Kidney (tissue), 14 donors: ENCODE measurements around the gene PPOX. TPM values are rescaled to one million over a fixed set of nuclear protein-coding genes. Genes with fewer than 3 reads are reported as not detected.

Experiments used
- DNase-seq, 5 donors: peaks; one replicate each; pipeline ENCODE4 v3.0.0-alpha.2; 2013 to 2020
- FAIRE-seq: peaks from 2 replicates; lab custom pipeline; 2012; peaks lifted over from hg19 to GRCh38; lab: Jason Lieb, UNC
- H3K27ac ChIP-seq, 2 donors: one replicate each; pipeline ENCODE4 v1.7.0; 2013; ENCODE audit warnings: low read depth in 2 of 2, low read length in 2 of 2, inconsistent platforms in 1 of 2
- H3K27me3 ChIP-seq: one replicate; pipeline ENCODE4 v1.7.1; 2013; ENCODE audit warnings: low read length, inconsistent platforms; ENCODE audit not compliant: control insufficient read depth, insufficient read depth
- H3K36me3 ChIP-seq, 3 donors: one replicate each; pipeline versions ENCODE4 v1.7.0 to v1.7.1; 2013; ENCODE audit warnings: low read length in 3 of 3, control low read depth in 1 of 3, inconsistent platforms in 1 of 3; ENCODE audit not compliant: insufficient read depth in 3 of 3, control insufficient read depth in 2 of 3
- H3K4me1 ChIP-seq, 3 donors: one replicate each; pipeline versions ENCODE4 v1.7.0 to v1.7.1; 2013; ENCODE audit warnings: low read length in 3 of 3, inconsistent platforms in 1 of 3, low read depth in 1 of 3; ENCODE audit not compliant: control insufficient read depth in 2 of 3, insufficient read depth in 2 of 3
- H3K4me3 ChIP-seq, 3 donors: one replicate each; pipeline versions ENCODE4 v1.7.0 to v1.8.1; 2013; ENCODE audit warnings: low read length in 3 of 3, control low read depth in 1 of 3, inconsistent platforms in 1 of 3
- H3K9ac ChIP-seq, 3 donors: one replicate each; pipeline versions ENCODE4 v1.7.0 to v1.7.1; 2013; ENCODE audit warnings: low read length in 3 of 3, control low read depth in 1 of 3, inconsistent platforms in 1 of 3
- H3K9me3 ChIP-seq, 3 donors: one replicate each; pipeline versions ENCODE4 v1.7.0 to v1.7.1; 2013; ENCODE audit warnings: low read length in 3 of 3, control low read depth in 1 of 3, inconsistent platforms in 1 of 3; ENCODE audit not compliant: control insufficient read depth in 2 of 3, insufficient read depth in 1 of 3
- CTCF ChIP-seq: IDR thresholded peaks from 3 replicates; pipeline ENCODE4 v1.5.1; 2012; ENCODE audit warnings: mild to moderate bottlenecking, moderate library complexity, borderline replicate concordance; ENCODE audit not compliant: insufficient read depth; ENCODE audit errors: extremely low read depth
- intact Hi-C: fragments of 100-400 bp; cut with DNase I; formaldehyde crosslinking; loops from one replicate; pipeline ENCODE4 v1.11.1; 2022
- polyA plus RNA-seq: library from polyadenylated mRNA; stranded (reverse); fragments of 350-450 nt; fragmentation: Illumina TruSeq; extraction: RNeasy Lipid Tissue Mini Kit (QIAGEN cat#74804); gene quantifications from one replicate; pipeline ENCODE4 v1.2.3, GENCODE V29; 2014; ENCODE audit warnings: low read depth, low replicate concordance; ENCODE audit not compliant: insufficient read depth
- total RNA-seq: library from RNA; stranded (reverse); fragmentation: NEBNext Ultra II Directional; extraction: Animal tissue kit (Norgen Biotek cat#: 25700); gene quantifications from one replicate; pipeline ENCODE4 v1.2.1, GENCODE V29; 2021
- donor health status: control.
- donor health status: control.
- donor health status: control.
- donor health status: control.
- donor health status: control.
- donor health status: DM: yes; HTN: yes; CAD: no.
- donor health status: Normal renal cell carcinoma (clear cell type).

The PPOX gene
- total and polyA plus RNA-seq, 2 donors from 2014 or later: 23.6 to 29.4 TPM

GRCh38 chr1:161197560-161198193 is 31.5 kb downstream of the PPOX start:
- TF ChIP-seq CTCF: no peak
- peaks cover 0 to 27% (median 24%) of the 10 kb centered on the region in 3 donors for H3K4me1 ChIP-seq
- peaks cover 0 to 4% (median 0%) of the 10 kb centered on the region in 3 donors for H3K36me3 ChIP-seq
- no peak for DNase-seq
- H3K4me3 ChIP-seq: peak overlapping the region in 2 of 3 donors; percentile 46 to 54
- no peaks in the 10 kb centered on the region for H3K9me3 ChIP-seq
- H3K27ac ChIP-seq: peak overlapping the region; percentile 71 to 85
- no peak for FAIRE-seq
- H3K27me3 ChIP-seq: no peaks in the 10 kb centered on the region
- intact Hi-C loops: no loop called here
- peak overlapping the region in 2 of 3 donors; percentile 21 to 65 for H3K9ac ChIP-seq

- FAIRE-seq (no peak), DNase-seq (peak; percentile 77 to 91 (median 89))
- Histone ChIP-seq H3K4me3 (peak overlapping the region in 2 of 3 donors; percentile 7 to 54), H3K4me1 (peaks cover 0 to 30% (median 26%) of the 10 kb centered on the region in 3 donors), H3K27ac (peak overlapping the region; percentile 71 to 85), H3K9me3 (no peaks in the 10 kb centered on the region), H3K9ac (peak overlapping the region; percentile 10 to 65 (median 21)), H3K36me3 (peaks cover 0 to 4% (median 0%) of the 10 kb centered on the region in 3 donors), H3K27me3 (no peaks in the 10 kb centered on the region)
- intact Hi-C loops: no loop called here
- TF ChIP-seq CTCF: no peak
These were observed 32.1 kb downstream of the PPOX start for GRCh38 chr1:161198194-161198896.

- H3K4me1 ChIP-seq: peaks cover 0 to 35% (median 30%) of the 10 kb centered on the region in 3 donors
- no peak for TF ChIP-seq CTCF
- H3K9ac ChIP-seq: peak within 1 kb of the TSS; percentile 10 to 65 (median 21)
- peak within 1 kb of the TSS; percentile 3 to 54 (median 46) for H3K4me3 ChIP-seq
- no peaks in the 10 kb centered on the region for H3K9me3 ChIP-seq
- H3K36me3 ChIP-seq: peaks cover 0 to 4% (median 0%) of the 10 kb centered on the region in 3 donors
- peak in 4 of 5 donors; percentile 55 to 85 (median 66) for DNase-seq
- no peak for FAIRE-seq
- H3K27me3 ChIP-seq: no peaks in the 10 kb centered on the region
- peak within 1 kb of the TSS; percentile 99 for H3K27ac ChIP-seq
- intact Hi-C loops: no loop called here
These were observed 32.7 kb downstream of the PPOX start, which contains the start of gene ADAMTS4 for GRCh38 chr1:161198897-161199431. TSS of gene ADAMTS4 (minus strand) at chr1:161199054. CDS start at chr1:161198627, 427 bp downstream.
